Panc1 (cell line): ENCODE data around the gene CTSD.
"Not testable (repeated sequence)": the region's sequence is repeated elsewhere in the genome, so short reads cannot be mapped to it uniquely, and the experiment has no call there.

Source experiments
- POLR2AphosphoS5 ChIP-seq: IDR thresholded peaks from 2 replicates; pipeline ENCODE4 v1.6.1; 2012; ENCODE audit warnings: mild to moderate bottlenecking, low read depth, low read length, moderate library complexity
- SIN3A ChIP-seq: IDR thresholded peaks from 2 replicates; pipeline ENCODE4 v1.6.1; 2012; ENCODE audit warnings: low read depth, mild to moderate bottlenecking, low read length, moderate library complexity, borderline replicate concordance; ENCODE audit not compliant: insufficient read depth
- TCF7L2 ChIP-seq: IDR thresholded peaks from 2 replicates; pipeline ENCODE4 v1.6.1; 2011; ENCODE audit warnings: mild to moderate bottlenecking, low read depth, low read length, inconsistent platforms
- TF ChIP-seq, protein P1 (sequence below): fragments of 450-650 bp; IDR thresholded peaks from 2 replicates; pipeline ENCODE4 v1.5.1; 2017; ENCODE audit warnings: mild to moderate bottlenecking
- TF ChIP-seq, protein P2 (sequence below), 2 experiments: IDR thresholded peaks; 2 replicates each; pipeline ENCODE4 v1.6.1; 2011 to 2012; ENCODE audit warnings: low read depth in 2 of 2, control low read depth in 1 of 2, low read length in 1 of 2, mild to moderate bottlenecking in 1 of 2, moderate library complexity in 1 of 2; ENCODE audit not compliant: insufficient read depth in 1 of 2

DNA sequence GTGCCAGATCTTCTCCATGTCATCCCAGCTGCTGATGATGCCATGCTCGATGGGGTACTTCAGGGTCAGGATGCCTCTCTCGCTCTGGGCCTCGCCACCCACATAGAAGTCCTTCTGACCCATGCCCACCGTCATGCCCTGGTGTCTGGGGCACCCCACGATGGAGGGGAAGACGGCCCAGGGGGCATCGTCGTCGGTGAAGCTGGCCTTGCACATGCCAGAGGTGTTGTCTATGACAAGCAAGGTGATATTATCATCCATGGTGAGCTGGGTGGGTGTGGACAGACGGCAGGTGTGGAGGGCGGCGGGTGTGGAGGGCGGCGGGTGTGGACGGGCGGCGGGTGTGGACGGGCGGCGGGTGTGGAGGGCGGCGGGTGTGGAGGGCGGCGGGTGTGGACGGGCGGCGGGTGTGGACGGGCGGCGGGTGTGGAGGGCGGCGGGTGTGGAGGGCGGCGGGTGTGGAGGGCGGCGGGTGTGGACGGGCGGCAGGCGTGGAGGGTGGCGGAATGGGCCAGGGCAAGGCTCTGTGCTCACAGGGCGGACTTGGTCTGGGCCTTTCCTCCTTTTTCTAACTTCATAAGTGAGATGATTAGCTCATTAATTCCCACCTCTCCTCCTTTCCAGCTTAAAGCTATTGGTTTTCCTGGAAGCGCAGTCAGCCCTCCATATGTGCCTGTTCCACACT is 40.2 kb upstream of the CTSD start:
- TF ChIP-seq, protein P1, sequence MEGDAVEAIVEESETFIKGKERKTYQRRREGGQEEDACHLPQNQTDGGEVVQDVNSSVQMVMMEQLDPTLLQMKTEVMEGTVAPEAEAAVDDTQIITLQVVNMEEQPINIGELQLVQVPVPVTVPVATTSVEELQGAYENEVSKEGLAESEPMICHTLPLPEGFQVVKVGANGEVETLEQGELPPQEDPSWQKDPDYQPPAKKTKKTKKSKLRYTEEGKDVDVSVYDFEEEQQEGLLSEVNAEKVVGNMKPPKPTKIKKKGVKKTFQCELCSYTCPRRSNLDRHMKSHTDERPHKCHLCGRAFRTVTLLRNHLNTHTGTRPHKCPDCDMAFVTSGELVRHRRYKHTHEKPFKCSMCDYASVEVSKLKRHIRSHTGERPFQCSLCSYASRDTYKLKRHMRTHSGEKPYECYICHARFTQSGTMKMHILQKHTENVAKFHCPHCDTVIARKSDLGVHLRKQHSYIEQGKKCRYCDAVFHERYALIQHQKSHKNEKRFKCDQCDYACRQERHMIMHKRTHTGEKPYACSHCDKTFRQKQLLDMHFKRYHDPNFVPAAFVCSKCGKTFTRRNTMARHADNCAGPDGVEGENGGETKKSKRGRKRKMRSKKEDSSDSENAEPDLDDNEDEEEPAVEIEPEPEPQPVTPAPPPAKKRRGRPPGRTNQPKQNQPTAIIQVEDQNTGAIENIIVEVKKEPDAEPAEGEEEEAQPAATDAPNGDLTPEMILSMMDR: not testable (repeated sequence)
- not testable (repeated sequence) for TF ChIP-seq TCF7L2, SIN3A, POLR2AphosphoS5
- TF ChIP-seq, protein P2, sequence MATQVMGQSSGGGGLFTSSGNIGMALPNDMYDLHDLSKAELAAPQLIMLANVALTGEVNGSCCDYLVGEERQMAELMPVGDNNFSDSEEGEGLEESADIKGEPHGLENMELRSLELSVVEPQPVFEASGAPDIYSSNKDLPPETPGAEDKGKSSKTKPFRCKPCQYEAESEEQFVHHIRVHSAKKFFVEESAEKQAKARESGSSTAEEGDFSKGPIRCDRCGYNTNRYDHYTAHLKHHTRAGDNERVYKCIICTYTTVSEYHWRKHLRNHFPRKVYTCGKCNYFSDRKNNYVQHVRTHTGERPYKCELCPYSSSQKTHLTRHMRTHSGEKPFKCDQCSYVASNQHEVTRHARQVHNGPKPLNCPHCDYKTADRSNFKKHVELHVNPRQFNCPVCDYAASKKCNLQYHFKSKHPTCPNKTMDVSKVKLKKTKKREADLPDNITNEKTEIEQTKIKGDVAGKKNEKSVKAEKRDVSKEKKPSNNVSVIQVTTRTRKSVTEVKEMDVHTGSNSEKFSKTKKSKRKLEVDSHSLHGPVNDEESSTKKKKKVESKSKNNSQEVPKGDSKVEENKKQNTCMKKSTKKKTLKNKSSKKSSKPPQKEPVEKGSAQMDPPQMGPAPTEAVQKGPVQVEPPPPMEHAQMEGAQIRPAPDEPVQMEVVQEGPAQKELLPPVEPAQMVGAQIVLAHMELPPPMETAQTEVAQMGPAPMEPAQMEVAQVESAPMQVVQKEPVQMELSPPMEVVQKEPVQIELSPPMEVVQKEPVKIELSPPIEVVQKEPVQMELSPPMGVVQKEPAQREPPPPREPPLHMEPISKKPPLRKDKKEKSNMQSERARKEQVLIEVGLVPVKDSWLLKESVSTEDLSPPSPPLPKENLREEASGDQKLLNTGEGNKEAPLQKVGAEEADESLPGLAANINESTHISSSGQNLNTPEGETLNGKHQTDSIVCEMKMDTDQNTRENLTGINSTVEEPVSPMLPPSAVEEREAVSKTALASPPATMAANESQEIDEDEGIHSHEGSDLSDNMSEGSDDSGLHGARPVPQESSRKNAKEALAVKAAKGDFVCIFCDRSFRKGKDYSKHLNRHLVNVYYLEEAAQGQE (IDR thresholded peaks at IDR 0.05; ENCODE audit: insufficient read depth in 1 of 2, low read depth in 2 of 2, low read length in 1 of 2): not testable (repeated sequence)
